IMR-90 (cell line): ENCODE data around the gene YPEL2. TPM values are rescaled to one million over a fixed set of nuclear protein-coding genes. Genes with fewer than 3 reads are reported as not detected.

Experiments
- ATAC-seq: fragments of 200-7000 bp; cut with Tn5 transposase; 2 replicates; pipeline ENCODE4 v1.9.1; 2020; ENCODE audit warnings: low read depth, mild to moderate bottlenecking, moderate library complexity
- BruUV-seq: library from RNA; stranded (reverse); fragments of 400-500 nt; replicated peaks from 2 replicates; lab custom pipeline; 2021; lab: Mats Ljungman, UMichigan
- CTCF ChIA-PET: fragments of 300-600 bp; formaldehyde crosslinking; extraction: SDS; loops from one replicate; lab custom pipeline; 2021; ENCODE audit warnings: antibody characterized with exemption; lab: Yijun Ruan, JAX
- POLR2A ChIA-PET: fragments of 300-600 bp; sonication (Branson Sonifier 250); formaldehyde crosslinking; loops from one replicate; lab custom pipeline; 2022; ENCODE audit warnings: antibody characterized with exemption; ENCODE audit not compliant: unreplicated experiment; lab: Charles Lee
- DNase-seq: peaks from one replicate; pipeline ENCODE4 v3.0.0; 2013
- H2AFZ ChIP-seq: replicated peaks from 2 replicates; pipeline ENCODE3; 2013; ENCODE audit warnings: low read length, mild to moderate bottlenecking; ENCODE audit not compliant: poor library complexity
- H2AK5ac ChIP-seq: 2 replicates; pipeline ENCODE4 v1.6.1; 2013; ENCODE audit warnings: low read depth, low read length, inconsistent platforms
- H2AK9ac ChIP-seq: replicated peaks from 2 replicates; pipeline ENCODE3; 2013; ENCODE audit warnings: mild to moderate bottlenecking, low read depth, low read length, moderate library complexity; ENCODE audit not compliant: poor library complexity
- H2BK120ac ChIP-seq: 2 replicates; pipeline ENCODE4 v1.6.1; 2013; ENCODE audit warnings: low read depth, low read length, inconsistent platforms
- H2BK15ac ChIP-seq: 3 replicates; pipeline ENCODE4 v1.6.1; 2013; ENCODE audit warnings: low read depth, low read length, inconsistent platforms
- H2BK20ac ChIP-seq: 2 replicates; pipeline ENCODE4 v1.6.1; 2013; ENCODE audit warnings: low read depth, mild to moderate bottlenecking, inconsistent platforms, low read length, moderate library complexity
- H2BK5ac ChIP-seq: 2 replicates; pipeline ENCODE4 v1.6.1; 2013; ENCODE audit warnings: mild to moderate bottlenecking, low read depth, low read length, inconsistent platforms; ENCODE audit not compliant: poor library complexity, severe bottlenecking
- H3K14ac ChIP-seq: replicated peaks from 2 replicates; pipeline ENCODE4 v1.6.1; 2013; ENCODE audit warnings: low read depth, low read length, inconsistent platforms
- H3K18ac ChIP-seq: 2 replicates; pipeline ENCODE4 v1.6.1; 2013; ENCODE audit warnings: low read depth, low read length, control low read depth
- H3K23ac ChIP-seq: 2 replicates; pipeline ENCODE4 v1.6.1; 2013; ENCODE audit warnings: low read depth, low read length, inconsistent platforms
- H3K27ac ChIP-seq: 2 replicates; pipeline ENCODE4 v1.5.1; 2013; ENCODE audit warnings: mild to moderate bottlenecking, control low read depth, low read length; ENCODE audit not compliant: insufficient read depth
- H3K27me3 ChIP-seq: 2 replicates; pipeline ENCODE4 v1.6.1; 2013; ENCODE audit warnings: low read length; ENCODE audit not compliant: control insufficient read depth, insufficient read depth
- H3K36me3 ChIP-seq: 2 replicates; pipeline ENCODE4 v1.6.1; 2013; ENCODE audit warnings: low read length, mixed read lengths; ENCODE audit not compliant: control insufficient read depth, insufficient read depth
- H3K4ac ChIP-seq: 2 replicates; pipeline ENCODE4 v1.6.1; 2013; ENCODE audit warnings: low read depth, low read length, inconsistent platforms
- H3K4me1 ChIP-seq: 2 replicates; pipeline ENCODE4 v1.6.1; 2013; ENCODE audit warnings: low read length, mixed read lengths; ENCODE audit not compliant: control insufficient read depth, insufficient read depth
- H3K4me2 ChIP-seq: 2 replicates; pipeline ENCODE4 v1.6.1; 2013; ENCODE audit warnings: low read depth, mild to moderate bottlenecking, control low read depth, low read length, moderate library complexity
- H3K4me3 ChIP-seq: 2 replicates; pipeline ENCODE4 v1.5.1; 2013; ENCODE audit warnings: low read depth, mild to moderate bottlenecking, control low read depth, low read length, moderate library complexity; ENCODE audit not compliant: insufficient read depth
- H3K56ac ChIP-seq: 2 replicates; pipeline ENCODE4 v1.6.1; 2013; ENCODE audit warnings: low read length, inconsistent platforms; ENCODE audit not compliant: insufficient read depth; ENCODE audit errors: extremely low read depth
- H3K79me1 ChIP-seq, 2 experiments: 2 replicates each; pipeline ENCODE4 v1.6.1; 2013; ENCODE audit warnings: low read length in 2 of 2, inconsistent platforms in 1 of 2, low read depth in 1 of 2
- H3K9ac ChIP-seq: 2 replicates; pipeline ENCODE4 v1.6.1; 2013; ENCODE audit warnings: low read depth, low read length, control low read depth
- H3K9me1 ChIP-seq: 2 replicates; pipeline ENCODE4 v1.6.1; 2013; ENCODE audit warnings: low read length, inconsistent platforms; ENCODE audit not compliant: insufficient read depth
- H3K9me3 ChIP-seq: 2 replicates; pipeline ENCODE4 v1.6.1; 2013; ENCODE audit warnings: low read length; ENCODE audit not compliant: control insufficient read depth, insufficient read depth
- H4K20me1 ChIP-seq: 2 replicates; pipeline ENCODE4 v1.6.1; 2013; ENCODE audit warnings: low read length, inconsistent platforms; ENCODE audit not compliant: insufficient read depth
- H4K5ac ChIP-seq: 2 replicates; pipeline ENCODE4 v1.6.1; 2013; ENCODE audit warnings: mild to moderate bottlenecking, low read depth, low read length, control low read depth
- H4K8ac ChIP-seq, 2 experiments: 2 replicates each; pipeline ENCODE4 v1.6.1; 2013; ENCODE audit warnings: low read depth in 2 of 2, low read length in 2 of 2, control low read depth in 1 of 2, inconsistent platforms in 1 of 2
- H4K91ac ChIP-seq: 2 replicates; pipeline ENCODE4 v1.6.1; 2013; ENCODE audit warnings: low read depth, low read length, inconsistent platforms; ENCODE audit not compliant: insufficient read depth
- BHLHE40 ChIP-seq: fragments of 150-350 bp; IDR thresholded peaks from 2 replicates; pipeline ENCODE4 v1.6.1; 2016; ENCODE audit warnings: mild to moderate bottlenecking, low read depth, low read length
- CEBPB ChIP-seq: IDR thresholded peaks from 2 replicates; pipeline ENCODE4 v1.6.1; 2012; ENCODE audit warnings: low read depth, low read length, improper control_type of control experiment
- CTCF ChIP-seq: conservative IDR thresholded peaks from 2 replicates; pipeline ENCODE4 v1.5.1; 2012; ENCODE audit warnings: mild to moderate bottlenecking, low read depth, low read length, improper control_type of control experiment
- ELK1 ChIP-seq: fragments of 150-350 bp; IDR thresholded peaks from 2 replicates; pipeline ENCODE4 v1.6.1; 2016; ENCODE audit warnings: low read depth, mild to moderate bottlenecking, low read length, moderate library complexity, borderline replicate concordance
- FOS ChIP-seq: fragments of 150-350 bp; IDR thresholded peaks from 2 replicates; pipeline ENCODE4 v1.6.1; 2016; ENCODE audit warnings: low read depth, low read length
- MAFK ChIP-seq: IDR thresholded peaks from 2 replicates; pipeline ENCODE4 v1.6.1; 2012; ENCODE audit warnings: low read depth, low read length, improper control_type of control experiment
- MAZ ChIP-seq: IDR thresholded peaks from 2 replicates; pipeline ENCODE4 v1.6.1; 2012; ENCODE audit warnings: low read depth, mild to moderate bottlenecking, low read length, improper control_type of control experiment, moderate library complexity, borderline replicate concordance
- MXI1 ChIP-seq: IDR thresholded peaks from 2 replicates; pipeline ENCODE4 v1.6.1; 2012; ENCODE audit warnings: low read depth, mild to moderate bottlenecking, low read length, moderate library complexity, borderline replicate concordance
- NFE2L2 ChIP-seq: fragments of 150-350 bp; IDR thresholded peaks from 2 replicates; pipeline ENCODE4 v1.6.1; 2016; ENCODE audit warnings: low read depth, mild to moderate bottlenecking, low read length
- POLR2A ChIP-seq: IDR thresholded peaks from 2 replicates; pipeline ENCODE4 v1.6.1; 2012; ENCODE audit warnings: mild to moderate bottlenecking, low read depth, low read length
- RAD21 ChIP-seq: IDR thresholded peaks from 2 replicates; pipeline ENCODE4 v1.6.1; 2012; ENCODE audit warnings: low read length, improper control_type of control experiment
- RCOR1 ChIP-seq: IDR thresholded peaks from 2 replicates; pipeline ENCODE4 v1.6.1; 2012; ENCODE audit warnings: mild to moderate bottlenecking, low read length, improper control_type of control experiment; ENCODE audit not compliant: insufficient replicate concordance
- RFX5 ChIP-seq: IDR thresholded peaks from 2 replicates; pipeline ENCODE4 v1.8.0; 2012; ENCODE audit warnings: low read depth, mild to moderate bottlenecking, low read length, moderate library complexity
- SMC3 ChIP-seq: fragments of 150-350 bp; IDR thresholded peaks from 2 replicates; pipeline ENCODE4 v1.6.1; 2016; ENCODE audit warnings: low read depth, mild to moderate bottlenecking, antibody characterized with exemption, low read length, moderate library complexity
- USF2 ChIP-seq: fragments of 150-350 bp; IDR thresholded peaks from 2 replicates; pipeline ENCODE4 v1.6.1; 2017; ENCODE audit warnings: mild to moderate bottlenecking, antibody characterized with exemption, low read length, low read depth
- WGBS, 2 experiments: methylation state at CpG; one replicate each; pipeline versions ENCODE4 v1.1.5 to v1.1.7; 2013; ENCODE audit warnings: missing lambda C conversion rate in 2 of 2; ENCODE audit not compliant: insufficient read length in 1 of 2; ENCODE audit errors: extremely low coverage in 2 of 2; 5-methylcytosine and 5-hydroxymethylcytosine counted together
- dilution Hi-C: fragments of 300-500 bp; cut with HindIII; formaldehyde crosslinking; loops from one replicate; pipeline ENCODE4 v1.14.3; 2018; ENCODE audit warnings: low sequenced_read_pairs; ENCODE audit not compliant: unreplicated experiment
- in situ Hi-C: fragments of 300-500 bp; cut with MboI; formaldehyde crosslinking; loops from 3 replicates; pipeline ENCODE4 v1.14.3; 2019; ENCODE audit warnings: low sequenced_read_pairs, inconsistent platforms, mixed read lengths
- intact Hi-C: fragments of 100-400 bp; cut with micrococcal nuclease; formaldehyde crosslinking; loops from 2 replicates; pipeline ENCODE4 v1.10.0; 2022
- polyA plus RNA-seq, 3 experiments: library from polyadenylated mRNA; depleted of rRNA; stranded (reverse); fragments of >200 nt; gene quantifications; 2 replicates each; pipeline ENCODE4 v1.2.3, GENCODE V29; 2012; ENCODE audit warnings: low replicate concordance in 1 of 3
- total RNA-seq: library from RNA; depleted of rRNA; stranded (reverse); fragments of >200 nt; gene quantifications from 2 replicates; pipeline ENCODE4 v1.2.3, GENCODE V29; 2012

YPEL2 gene
- total and polyA plus RNA-seq, 2 of the 4 experiments (the other 2 are of a cell fraction), result 2.3 to 3.4 TPM

- H4K5ac ChIP-seq, result no peak overlapping the region
- no peaks in the 10 kb centered on the region for H3K9me1 ChIP-seq
- in situ Hi-C loops, result no loop called here
- no peak overlapping the region for H3K27ac ChIP-seq
- H4K20me1 ChIP-seq, result no peaks in the 10 kb centered on the region
- H3K18ac ChIP-seq, result no peak overlapping the region
- intact Hi-C loops, result loop anchor here (5.0 kb wide), 1 partner anchor 49 kb away; no protein-coding TSS in a partner anchor
- H2AK5ac ChIP-seq, result no peak overlapping the region
- H3K23ac ChIP-seq, result no peak overlapping the region
- peaks cover 7% of the 10 kb centered on the region for H3K27me3 ChIP-seq
- no peaks in the 10 kb centered on the region for H3K36me3 ChIP-seq
- dilution Hi-C loops, result no loop called here
- H2BK5ac ChIP-seq, result no peak overlapping the region
- H2AFZ ChIP-seq, result no peak overlapping the region
- BruUV-seq, result no TSS peak
- TF ChIP-seq CTCF, result no peak
- TF ChIP-seq POLR2A, result no peak
- no peak for TF ChIP-seq BHLHE40
- TF ChIP-seq SMC3, result no peak
- TF ChIP-seq FOS, result no peak
- TF ChIP-seq MXI1, result no peak
- TF ChIP-seq USF2, result no peak
- no peak for TF ChIP-seq RCOR1
- no peak for TF ChIP-seq RAD21
- TF ChIP-seq NFE2L2, result no peak
- TF ChIP-seq MAZ, result no peak
- no peak for TF ChIP-seq MAFK
- TF ChIP-seq RFX5, result no peak
- no peak for TF ChIP-seq ELK1
- no peak for TF ChIP-seq CEBPB
- no peak overlapping the region for H3K56ac ChIP-seq
- no peak overlapping the region for H4K8ac ChIP-seq
- H3K4me2 ChIP-seq, result no peak overlapping the region
- peaks cover 2% of the 10 kb centered on the region; the same call in 1 of the 2 replicates for H3K9me3 ChIP-seq
- ATAC-seq (no peak), DNase-seq (no peak)
- no peak overlapping the region for H3K9ac ChIP-seq
- H3K4me3 ChIP-seq, result no peak overlapping the region
- ChIA-PET CTCF (no interaction called here), POLR2A (no interaction called here)
- WGBS, 2 experiments, result 69% methylated on average over 2 of the region's 6 CpGs; no CpG with 5 or more reads in 1 of the 2 experiments
- no peak overlapping the region for H2AK9ac ChIP-seq
- no peak overlapping the region for H2BK120ac ChIP-seq
- peaks cover 5% of the 10 kb centered on the region; the same call in 1 of the 2 replicates for H3K4me1 ChIP-seq
- no peak overlapping the region for H2BK20ac ChIP-seq
- no peak overlapping the region for H3K14ac ChIP-seq
- H4K91ac ChIP-seq, result no peak overlapping the region
- H3K4ac ChIP-seq, result no peak overlapping the region
- H2BK15ac ChIP-seq, result no peak overlapping the region
- H3K79me1 ChIP-seq, result no peaks in the 10 kb centered on the region
These were observed 90.3 kb downstream of the YPEL2 start for GRCh38 chr17:59421722-59422121.
